ENCODE data around the gene PLEKHM3. TPM values are rescaled to one million over a fixed set of nuclear protein-coding genes. Genes with fewer than 3 reads are reported as not detected.

PLEKHM3 gene
- total and polyA plus RNA-seq, 2 of the 4 experiments (the other 2 are of a cell fraction): 2.4 to 11.3 TPM

DNA sequence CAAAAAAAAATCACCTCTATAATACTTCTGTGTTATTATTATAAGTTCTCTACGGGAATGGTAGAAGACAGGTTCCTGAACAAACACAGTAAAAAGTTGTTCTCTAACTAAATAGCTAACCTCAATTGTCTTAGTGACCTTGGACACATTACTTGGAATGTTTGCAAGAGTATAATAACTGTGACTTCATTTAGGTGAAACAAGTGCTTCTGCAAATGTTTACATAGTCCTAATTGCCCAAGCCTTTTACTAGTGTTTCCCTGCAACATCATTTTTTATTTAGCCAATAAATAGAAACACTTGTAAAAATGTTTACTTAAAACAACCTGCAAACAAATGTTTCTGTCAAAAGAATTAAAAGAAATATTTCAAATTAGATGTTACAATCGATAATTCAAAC, 9.9 kb downstream of the PLEKHM3 start:
- H2BK20ac ChIP-seq (ENCODE audit: low read depth, low read length): no peak overlapping the region
- ChIA-PET CTCF (no interaction called here), POLR2A (ENCODE audit: unreplicated experiment) (no interaction called here)
- H4K5ac ChIP-seq (ENCODE audit: low read depth, low read length): no peak overlapping the region
- peaks cover 0 to 10% of the 10 kb centered on the region in 2 experiments; a peak in 2 of 4 replicates for H3K79me1 ChIP-seq (ENCODE audit: low read depth in 1 of 2, low read length in 2 of 2)
- WGBS, 2 experiments (ENCODE audit: extremely low coverage in 2 of 2, insufficient read length in 1 of 2): no CpG with 5 or more reads among the region's 2 CpGs
- no peak overlapping the region for H3K27ac ChIP-seq (ENCODE audit: insufficient read depth, low read length)
- intact Hi-C loops (cut with micrococcal nuclease): no loop called here
- TF ChIP-seq POLR2A (IDR thresholded peaks at IDR 0.05; ENCODE audit: low read depth, low read length): no peak
- no peak for TF ChIP-seq RFX5 (IDR thresholded peaks at IDR 0.05; ENCODE audit: low read depth, low read length)
- TF ChIP-seq MAZ (IDR thresholded peaks at IDR 0.05; ENCODE audit: borderline replicate concordance, low read depth, low read length): no peak
- no peak for TF ChIP-seq CHD1 (IDR thresholded peaks at IDR 0.05; ENCODE audit: low read depth, low read length)
- TF ChIP-seq SMC3 (IDR thresholded peaks at IDR 0.05; ENCODE audit: low read depth, low read length): no peak
- TF ChIP-seq, protein P1, sequence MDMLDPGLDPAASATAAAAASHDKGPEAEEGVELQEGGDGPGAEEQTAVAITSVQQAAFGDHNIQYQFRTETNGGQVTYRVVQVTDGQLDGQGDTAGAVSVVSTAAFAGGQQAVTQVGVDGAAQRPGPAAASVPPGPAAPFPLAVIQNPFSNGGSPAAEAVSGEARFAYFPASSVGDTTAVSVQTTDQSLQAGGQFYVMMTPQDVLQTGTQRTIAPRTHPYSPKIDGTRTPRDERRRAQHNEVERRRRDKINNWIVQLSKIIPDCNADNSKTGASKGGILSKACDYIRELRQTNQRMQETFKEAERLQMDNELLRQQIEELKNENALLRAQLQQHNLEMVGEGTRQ (IDR thresholded peaks at IDR 0.05; ENCODE audit: low read depth, low read length): no peak
- no peak for TF ChIP-seq RAD21 (IDR thresholded peaks at IDR 0.05; ENCODE audit: low read length)
- no peak for TF ChIP-seq NFE2L2 (IDR thresholded peaks at IDR 0.05; ENCODE audit: low read depth, low read length)
- TF ChIP-seq CEBPB (IDR thresholded peaks at IDR 0.05; ENCODE audit: low read depth, low read length): no peak
- TF ChIP-seq FOS (IDR thresholded peaks at IDR 0.05; ENCODE audit: low read depth, low read length): no peak
- TF ChIP-seq, protein P2, sequence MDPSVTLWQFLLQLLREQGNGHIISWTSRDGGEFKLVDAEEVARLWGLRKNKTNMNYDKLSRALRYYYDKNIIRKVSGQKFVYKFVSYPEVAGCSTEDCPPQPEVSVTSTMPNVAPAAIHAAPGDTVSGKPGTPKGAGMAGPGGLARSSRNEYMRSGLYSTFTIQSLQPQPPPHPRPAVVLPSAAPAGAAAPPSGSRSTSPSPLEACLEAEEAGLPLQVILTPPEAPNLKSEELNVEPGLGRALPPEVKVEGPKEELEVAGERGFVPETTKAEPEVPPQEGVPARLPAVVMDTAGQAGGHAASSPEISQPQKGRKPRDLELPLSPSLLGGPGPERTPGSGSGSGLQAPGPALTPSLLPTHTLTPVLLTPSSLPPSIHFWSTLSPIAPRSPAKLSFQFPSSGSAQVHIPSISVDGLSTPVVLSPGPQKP (IDR thresholded peaks at IDR 0.05; ENCODE audit: borderline replicate concordance, low read depth, low read length): no peak
- TF ChIP-seq RCOR1 (IDR thresholded peaks at IDR 0.05; ENCODE audit: insufficient replicate concordance, low read length): no peak
- TF ChIP-seq, protein P3, sequence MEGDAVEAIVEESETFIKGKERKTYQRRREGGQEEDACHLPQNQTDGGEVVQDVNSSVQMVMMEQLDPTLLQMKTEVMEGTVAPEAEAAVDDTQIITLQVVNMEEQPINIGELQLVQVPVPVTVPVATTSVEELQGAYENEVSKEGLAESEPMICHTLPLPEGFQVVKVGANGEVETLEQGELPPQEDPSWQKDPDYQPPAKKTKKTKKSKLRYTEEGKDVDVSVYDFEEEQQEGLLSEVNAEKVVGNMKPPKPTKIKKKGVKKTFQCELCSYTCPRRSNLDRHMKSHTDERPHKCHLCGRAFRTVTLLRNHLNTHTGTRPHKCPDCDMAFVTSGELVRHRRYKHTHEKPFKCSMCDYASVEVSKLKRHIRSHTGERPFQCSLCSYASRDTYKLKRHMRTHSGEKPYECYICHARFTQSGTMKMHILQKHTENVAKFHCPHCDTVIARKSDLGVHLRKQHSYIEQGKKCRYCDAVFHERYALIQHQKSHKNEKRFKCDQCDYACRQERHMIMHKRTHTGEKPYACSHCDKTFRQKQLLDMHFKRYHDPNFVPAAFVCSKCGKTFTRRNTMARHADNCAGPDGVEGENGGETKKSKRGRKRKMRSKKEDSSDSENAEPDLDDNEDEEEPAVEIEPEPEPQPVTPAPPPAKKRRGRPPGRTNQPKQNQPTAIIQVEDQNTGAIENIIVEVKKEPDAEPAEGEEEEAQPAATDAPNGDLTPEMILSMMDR (conservative IDR thresholded peaks at IDR 0.05; ENCODE audit: low read depth, low read length): no peak
- no peak for TF ChIP-seq BHLHE40 (IDR thresholded peaks at IDR 0.05; ENCODE audit: low read depth, low read length)
- no peak for TF ChIP-seq MXI1 (IDR thresholded peaks at IDR 0.05; ENCODE audit: borderline replicate concordance, low read depth, low read length)
- no peak for TF ChIP-seq MAFK (IDR thresholded peaks at IDR 0.05; ENCODE audit: low read depth, low read length)
- dilution Hi-C loops (cut with HindIII; ENCODE audit: low sequenced_read_pairs, unreplicated experiment): no loop called here
- no peaks in the 10 kb centered on the region; the same call in 1 of the 2 replicates for H4K20me1 ChIP-seq (ENCODE audit: insufficient read depth, low read length)
- no peak overlapping the region for H3K56ac ChIP-seq (ENCODE audit: extremely low read depth, insufficient read depth, low read length)
- no peak overlapping the region for H2BK15ac ChIP-seq (ENCODE audit: low read depth, low read length)
- in situ Hi-C loops (cut with MboI; ENCODE audit: low sequenced_read_pairs): no loop called here
- peaks cover 2% of the 10 kb centered on the region; the same call in 1 of the 2 replicates for H3K4me1 ChIP-seq (ENCODE audit: control insufficient read depth, insufficient read depth, low read length)
- no peak overlapping the region for H2AK5ac ChIP-seq (ENCODE audit: low read depth, low read length)
- peaks cover 8% of the 10 kb centered on the region for H3K9me1 ChIP-seq (ENCODE audit: insufficient read depth, low read length)
- no peaks in the 10 kb centered on the region for H3K9me3 ChIP-seq (ENCODE audit: control insufficient read depth, insufficient read depth, low read length)
- H4K8ac ChIP-seq (ENCODE audit: low read depth in 2 of 2, low read length in 2 of 2): no peak overlapping the region
- H2AFZ ChIP-seq (replicated peaks; ENCODE audit: low read length, poor library complexity): no peak overlapping the region
- H3K14ac ChIP-seq (replicated peaks; ENCODE audit: low read depth, low read length): no peak overlapping the region
- no peak overlapping the region for H2BK5ac ChIP-seq (ENCODE audit: low read depth, low read length, poor library complexity, severe bottlenecking)
- H3K27me3 ChIP-seq (ENCODE audit: control insufficient read depth, insufficient read depth, low read length): no peaks in the 10 kb centered on the region
- H3K36me3 ChIP-seq (ENCODE audit: control insufficient read depth, insufficient read depth, low read length): no peaks in the 10 kb centered on the region
- no peak overlapping the region for H3K4ac ChIP-seq (ENCODE audit: low read depth, low read length)
- H3K4me2 ChIP-seq (ENCODE audit: low read depth, low read length): no peak overlapping the region
- no peak overlapping the region for H3K4me3 ChIP-seq (ENCODE audit: insufficient read depth, low read depth, low read length)
- H3K23ac ChIP-seq (ENCODE audit: low read depth, low read length): no peak overlapping the region
- H2AK9ac ChIP-seq (replicated peaks; ENCODE audit: low read depth, low read length, poor library complexity): no peak overlapping the region
- DNase-seq: no peak
- H4K91ac ChIP-seq (ENCODE audit: insufficient read depth, low read depth, low read length): no peak overlapping the region
- no peak for ATAC-seq (ENCODE audit: low read depth)
- no TSS peak for BruUV-seq (replicated peaks)
- H3K9ac ChIP-seq (ENCODE audit: low read depth, low read length): no peak overlapping the region
- H2BK120ac ChIP-seq (ENCODE audit: low read depth, low read length): no peak overlapping the region
- H3K18ac ChIP-seq (ENCODE audit: low read depth, low read length): no peak overlapping the region

Data from IMR-90 (cell line).